Keratinocyte (primary cell): ENCODE measurements around the gene PRM2. TPM values are rescaled to one million over a fixed set of nuclear protein-coding genes. Genes with fewer than 3 reads are reported as not detected.

Experiments
- DNase-seq: peaks from one replicate; pipeline ENCODE4 v3.0.0-alpha.2; 2011; ENCODE audit warnings: low read depth, missing footprints, low spot score
- FAIRE-seq: peaks from 2 replicates; lab custom pipeline; 2011; peaks lifted over from hg19 to GRCh38; lab: Jason Lieb, UNC
- H2AFZ ChIP-seq: 2 replicates; pipeline ENCODE4 v1.6.0; 2012; ENCODE audit warnings: low read length, control low read depth, inconsistent platforms; ENCODE audit not compliant: control insufficient read depth
- H3K27ac ChIP-seq: 2 replicates; pipeline ENCODE4 v1.5.1; 2011; ENCODE audit warnings: low read length; ENCODE audit not compliant: control insufficient read depth, insufficient read depth
- H3K27me3 ChIP-seq: 3 replicates; pipeline ENCODE4 v1.6.0; 2011; ENCODE audit warnings: low read length; ENCODE audit not compliant: control insufficient read depth, insufficient read depth; ENCODE audit errors: extremely low read depth
- H3K36me3 ChIP-seq, 2 experiments: 2 replicates in 1 of 2; 3 replicates in 1 of 2; pipeline ENCODE4 v1.5.1; 2011; ENCODE audit warnings: low read length in 2 of 2, mild to moderate bottlenecking in 1 of 2; ENCODE audit not compliant: control insufficient read depth in 2 of 2, insufficient read depth in 2 of 2; ENCODE audit errors: extremely low read depth in 1 of 2
- H3K4me1 ChIP-seq: 3 replicates; pipeline ENCODE4 v1.5.1; 2011; ENCODE audit warnings: low read length; ENCODE audit not compliant: control insufficient read depth, insufficient read depth; ENCODE audit errors: extremely low read depth
- H3K4me2 ChIP-seq: 3 replicates; pipeline ENCODE4 v1.6.0; 2011; ENCODE audit warnings: low read depth, low read length; ENCODE audit not compliant: control insufficient read depth, insufficient read depth; ENCODE audit errors: extremely low read depth
- H3K4me3 ChIP-seq, 3 experiments: fragments of 200-600 bp in 1 of 3; sonication (generic) in 1 of 3; 2 replicates in 2 of 3; 3 replicates in 1 of 3; pipeline ENCODE4 v1.5.1; 2011 to 2016; ENCODE audit warnings: low read length in 3 of 3, mild to moderate bottlenecking in 3 of 3, control low read depth in 2 of 3, inconsistent platforms in 1 of 3, low read depth in 1 of 3, mixed read lengths in 1 of 3, mixed run types in 1 of 3, moderate library complexity in 1 of 3; ENCODE audit not compliant: control insufficient read depth in 2 of 3, insufficient read depth in 2 of 3; ENCODE audit errors: extremely low read depth in 1 of 3
- H3K79me2 ChIP-seq: 2 replicates; pipeline ENCODE4 v1.6.0; 2012; ENCODE audit warnings: low read length; ENCODE audit not compliant: control insufficient read depth, insufficient read depth
- H3K9ac ChIP-seq: 3 replicates; pipeline ENCODE4 v1.6.0; 2011; ENCODE audit warnings: low read length; ENCODE audit not compliant: control insufficient read depth, insufficient read depth; ENCODE audit errors: extremely low read depth
- H3K9me1 ChIP-seq: 3 replicates; pipeline ENCODE4 v1.6.0; 2011; ENCODE audit warnings: low read length; ENCODE audit not compliant: control insufficient read depth, insufficient read depth; ENCODE audit errors: extremely low read depth
- H3K9me3 ChIP-seq: 2 replicates; pipeline ENCODE4 v1.5.1; 2012; ENCODE audit warnings: low read depth, low read length; ENCODE audit not compliant: control insufficient read depth
- H4K20me1 ChIP-seq: 3 replicates; pipeline ENCODE4 v1.6.0; 2011; ENCODE audit warnings: low read length; ENCODE audit not compliant: control insufficient read depth, insufficient read depth; ENCODE audit errors: extremely low read depth
- CTCF ChIP-seq, 3 experiments: IDR thresholded peaks in 1 of 3; conservative IDR thresholded peaks in 1 of 3; optimal IDR thresholded peaks in 1 of 3; 2 replicates in 2 of 3; 3 replicates in 1 of 3; pipeline versions ENCODE3 to v1.5.1; 2011; ENCODE audit warnings: low read length in 3 of 3, mild to moderate bottlenecking in 3 of 3, moderate library complexity in 2 of 3, control low read depth in 1 of 3, inconsistent platforms in 1 of 3; ENCODE audit not compliant: insufficient read depth in 2 of 3; ENCODE audit errors: extremely low read depth in 1 of 3
- EZH2 ChIP-seq: IDR thresholded peaks from one replicate; pipeline ENCODE4 v1.6.1; 2012; ENCODE audit warnings: inconsistent platforms, mild to moderate bottlenecking, low read length, moderate library complexity
- dilution Hi-C: fragments of 300-500 bp; cut with MboI; formaldehyde crosslinking; loops from one replicate; pipeline ENCODE4 v1.7.0; 2020; ENCODE audit warnings: low sequenced_read_pairs; ENCODE audit not compliant: extremely low pct_ligation_motif_present
- polyA plus RNA-seq, 5 experiments: library from polyadenylated mRNA; depleted of rRNA in 3 of 5; stranded (reverse) in 3 of 5; stranded (forward) in 1 of 5; unstranded in 1 of 5; fragments of >200 nt; gene quantifications; 1 replicate in 1 of 5; 2 replicates in 3 of 5; 3 replicates in 1 of 5; pipeline versions ENCODE4 v1.2.1 to v1.2.3, GENCODE V29; 2011 to 2012; ENCODE audit warnings: missing spikeins in 2 of 5, low read depth in 1 of 5, low replicate concordance in 1 of 5

The PRM2 gene
- polyA plus RNA-seq, 1 donor (not counting 4 experiments of a cell fraction or from before 2014, with no cell fraction given) = not detected

GRCh38 chr16:11312718-11313492 lies 36.6 kb upstream of the PRM2 start:
- Histone ChIP-seq H3K27me3 (no peaks in the 10 kb centered on the region), H4K20me1 (no peaks in the 10 kb centered on the region), H3K9me3 (no peaks in the 10 kb centered on the region), H3K4me2 (peak overlapping the region; percentile 42), H3K27ac (no peak overlapping the region), H3K9ac (no peak overlapping the region), H2AFZ (peak overlapping the region; percentile 57), H3K4me3 (peak overlapping the region in 1 of 3 experiments; percentile 44), H3K4me1 (peaks cover 8% of the 10 kb centered on the region), H3K9me1 (no peaks in the 10 kb centered on the region), H3K36me3 (no peaks in the 10 kb centered on the region), H3K79me2 (no peaks in the 10 kb centered on the region)
- FAIRE-seq = no peak
- TF ChIP-seq EZH2 (no peak), CTCF (optimal IDR thresholded peaks at IDR 0.05 in 1 of 3, IDR thresholded peaks at IDR 0.05 in 1 of 3, conservative IDR thresholded peaks at IDR 0.05 in 1 of 3; ENCODE audit: extremely low read depth in 1 of 3, insufficient read depth in 2 of 3, low read length in 3 of 3) (no peak)
- no peak for DNase-seq
- dilution Hi-C loops = no loop called here

DNA sequence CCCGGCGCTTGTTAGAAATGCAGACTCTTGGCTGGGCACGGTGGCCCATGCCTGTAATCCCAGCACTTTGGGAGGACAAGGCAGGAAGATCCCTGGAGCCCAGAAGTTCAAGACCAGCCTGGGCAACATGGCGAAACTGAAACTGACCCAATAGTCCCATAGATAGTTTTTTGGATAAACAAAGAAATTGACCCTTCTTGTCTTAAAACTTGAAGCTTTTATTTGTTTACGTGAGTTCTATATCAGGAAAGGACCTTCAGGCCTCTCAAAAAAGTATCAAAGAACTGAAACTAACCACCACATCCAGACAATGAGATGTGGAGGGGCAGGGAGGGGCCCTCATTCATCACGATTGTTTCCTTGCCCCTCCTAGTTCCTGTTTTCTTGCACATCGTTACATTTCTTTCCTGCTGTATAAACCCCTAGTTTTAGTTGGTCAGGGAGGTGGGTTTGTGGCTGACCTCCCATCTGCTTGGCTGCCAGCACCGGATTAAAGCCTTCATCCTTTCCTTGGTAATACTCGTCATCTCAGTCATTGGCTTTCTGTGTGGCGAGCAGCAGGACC lies 34.8 kb upstream of the PRM2 start:
- no peak overlapping the region for H3K27ac ChIP-seq
- H3K79me2 ChIP-seq = no peaks in the 10 kb centered on the region
- no peaks in the 10 kb centered on the region for H3K9me3 ChIP-seq
- DNase-seq (no peak), FAIRE-seq (no peak)
- no peaks in the 10 kb centered on the region for H4K20me1 ChIP-seq
- no peak overlapping the region for H3K4me3 ChIP-seq
- H3K4me1 ChIP-seq = peaks cover 8% of the 10 kb centered on the region
- TF ChIP-seq CTCF (optimal IDR thresholded peaks at IDR 0.05 in 1 of 3, IDR thresholded peaks at IDR 0.05 in 1 of 3, conservative IDR thresholded peaks at IDR 0.05 in 1 of 3; ENCODE audit: extremely low read depth in 1 of 3, insufficient read depth in 2 of 3, low read length in 3 of 3) = no peak
- TF ChIP-seq EZH2 = no peak
- no peak overlapping the region for H3K9ac ChIP-seq
- H3K9me1 ChIP-seq = no peaks in the 10 kb centered on the region
- no peaks in the 10 kb centered on the region for H3K27me3 ChIP-seq
- dilution Hi-C loops = no loop called here
- H3K4me2 ChIP-seq = no peak overlapping the region
- H3K36me3 ChIP-seq = no peaks in the 10 kb centered on the region
- no peak overlapping the region for H2AFZ ChIP-seq
